ENCODE data around the gene ENKUR. TPM values are rescaled to one million over a fixed set of nuclear protein-coding genes. Genes with fewer than 3 reads are reported as not detected.
A peak's percentile ranks its signal among the peaks of the same experiment; 100 is the strongest.

ENKUR gene, protein sequence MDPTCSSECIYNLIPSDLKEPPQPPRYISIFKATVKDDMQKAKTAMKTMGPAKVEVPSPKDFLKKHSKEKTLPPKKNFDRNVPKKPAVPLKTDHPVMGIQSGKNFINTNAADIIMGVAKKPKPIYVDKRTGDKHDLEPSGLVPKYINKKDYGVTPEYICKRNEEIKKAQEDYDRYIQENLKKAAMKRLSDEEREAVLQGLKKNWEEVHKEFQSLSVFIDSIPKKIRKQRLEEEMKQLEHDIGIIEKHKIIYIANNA
- total RNA-seq, result 0.04 TPM
- under 1 TPM; 0.20 to 0.51 (median 0.36) TPM for polyA plus RNA-seq (ENCODE audit: insufficient read depth in 1 of 8, insufficient read length in 8 of 8, low replicate concordance in 1 of 8)
- long read RNA-seq, donor 1, result 0 reads
- long read RNA-seq, donor 2, result 0 reads
- long read RNA-seq, donor 3, partial matches to known transcripts, result 14 of 14 reads
- long read RNA-seq, donor 3, other reads (novel, unspliced or antisense), result 0 of 14 reads
- long read RNA-seq, donor 4, result 0 reads
- long read RNA-seq, donor 5, result 0 reads
- long read RNA-seq, donor 6, result 0 reads
- long read RNA-seq, donor 7, result 0 reads
- long read RNA-seq, donor 8, result 0 reads
- long read RNA-seq, donor 9, result 0 reads
- long read RNA-seq, donor 10, result 0 reads
- long read RNA-seq, donor 11, result 0 reads

- Histone ChIP-seq H3K36me3 (ENCODE audit: control insufficient read depth, insufficient read depth, low read length) (no peaks in the 10 kb centered on the region), H3K27ac (ENCODE audit: low read length) (peak within 1 kb of the TSS; percentile 99), H3K4me3 (ENCODE audit: low read length) (peak within 1 kb of the TSS; percentile 80), H3K9me3 (replicated peaks; ENCODE audit: control insufficient read depth, low read depth, low read length) (no peaks in the 10 kb centered on the region), H3K27me3 (ENCODE audit: control insufficient read depth, insufficient read depth, low read length) (no peaks in the 10 kb centered on the region), H3K4me1 (ENCODE audit: control insufficient read depth, insufficient read depth, low read length) (peaks cover 5% of the 10 kb centered on the region)
- 0% methylated on average over 12 of the region's 16 CpGs for WGBS (ENCODE audit: insufficient coverage)
- DNase-seq, result peak; percentile 96
Measured at GRCh38 chr10:25015828-25016375, at the start of gene ENKUR. Gene ENKUR (minus strand): TSS chr10:25016158. CDS start chr10:25015936, 222 bp downstream.

DNA sequence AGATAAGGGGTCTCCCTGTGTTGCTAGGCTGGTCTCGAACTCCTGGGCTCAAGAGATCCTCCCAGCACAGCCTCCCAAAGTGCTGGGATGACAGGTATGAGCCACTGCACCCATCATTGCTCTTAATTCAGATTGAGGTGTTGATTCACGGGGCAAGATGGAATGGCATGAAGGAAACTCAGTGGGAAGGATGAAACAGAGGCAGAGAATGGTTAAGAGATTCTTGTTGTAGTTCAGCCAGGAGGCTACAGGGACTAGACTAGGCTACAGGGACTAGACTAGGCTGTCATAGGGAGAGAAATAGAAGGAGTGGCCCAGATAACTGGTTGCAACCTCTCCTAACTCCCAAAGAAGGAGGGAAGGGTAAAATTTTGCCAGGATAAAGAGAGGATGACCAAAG lies 48.4 kb upstream of the ENKUR start:
- Histone ChIP-seq H3K36me3 (ENCODE audit: control insufficient read depth, insufficient read depth, low read length) (no peaks in the 10 kb centered on the region), H3K4me3 (ENCODE audit: low read length) (no peak overlapping the region), H3K27ac (ENCODE audit: low read length) (no peak overlapping the region), H3K27me3 (ENCODE audit: control insufficient read depth, insufficient read depth, low read length) (no peaks in the 10 kb centered on the region), H3K9me3 (replicated peaks; ENCODE audit: control insufficient read depth, low read depth, low read length) (no peaks in the 10 kb centered on the region), H3K4me1 (ENCODE audit: control insufficient read depth, insufficient read depth, low read length) (no peaks in the 10 kb centered on the region)
- 100% methylated on average over 1 of the region's 2 CpGs for WGBS (ENCODE audit: insufficient coverage)
- no peak for DNase-seq

DNA sequence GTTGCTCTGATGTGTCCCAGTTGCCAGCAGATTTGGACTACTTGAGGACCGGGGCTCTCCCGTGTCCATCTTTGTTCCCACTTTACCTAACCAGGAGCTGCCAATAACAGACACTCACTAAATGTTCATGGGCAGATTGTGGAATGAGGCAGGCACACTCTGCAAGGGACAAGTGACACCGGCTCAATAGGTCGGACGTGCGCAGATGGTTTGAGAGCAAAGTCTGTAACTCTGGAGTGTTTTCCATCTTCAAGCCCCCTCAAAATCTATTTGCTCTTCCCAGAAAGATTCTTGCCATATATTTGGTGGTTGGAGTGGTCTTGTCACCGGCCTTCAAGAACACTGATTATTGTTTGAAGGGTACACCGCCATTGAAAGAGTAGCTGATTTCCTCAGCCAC lies 47.7 kb upstream of the ENKUR start:
- Histone ChIP-seq H3K9me3 (replicated peaks; ENCODE audit: control insufficient read depth, low read depth, low read length) (no peaks in the 10 kb centered on the region), H3K27me3 (ENCODE audit: control insufficient read depth, insufficient read depth, low read length) (no peaks in the 10 kb centered on the region), H3K4me1 (ENCODE audit: control insufficient read depth, insufficient read depth, low read length) (no peaks in the 10 kb centered on the region), H3K4me3 (ENCODE audit: low read length) (no peak overlapping the region), H3K36me3 (ENCODE audit: control insufficient read depth, insufficient read depth, low read length) (no peaks in the 10 kb centered on the region), H3K27ac (ENCODE audit: low read length) (no peak overlapping the region)
- WGBS (ENCODE audit: insufficient coverage), result 93% methylated on average over 3 of the region's 8 CpGs
- no peak for DNase-seq

GRCh38 chr10:25063157-25063556 lies 47.2 kb upstream of the ENKUR start:
- no peak overlapping the region for H3K27ac ChIP-seq (ENCODE audit: low read length)
- DNase-seq, result no peak
- H3K4me3 ChIP-seq (ENCODE audit: low read length), result no peak overlapping the region
- no peaks in the 10 kb centered on the region for H3K27me3 ChIP-seq (ENCODE audit: control insufficient read depth, insufficient read depth, low read length)
- no peaks in the 10 kb centered on the region for H3K9me3 ChIP-seq (replicated peaks; ENCODE audit: control insufficient read depth, low read depth, low read length)
- no peaks in the 10 kb centered on the region for H3K4me1 ChIP-seq (ENCODE audit: control insufficient read depth, insufficient read depth, low read length)
- no CpG with 5 or more reads among the region's 1 CpG for WGBS (ENCODE audit: insufficient coverage)
- no peaks in the 10 kb centered on the region for H3K36me3 ChIP-seq (ENCODE audit: control insufficient read depth, insufficient read depth, low read length)

DNA sequence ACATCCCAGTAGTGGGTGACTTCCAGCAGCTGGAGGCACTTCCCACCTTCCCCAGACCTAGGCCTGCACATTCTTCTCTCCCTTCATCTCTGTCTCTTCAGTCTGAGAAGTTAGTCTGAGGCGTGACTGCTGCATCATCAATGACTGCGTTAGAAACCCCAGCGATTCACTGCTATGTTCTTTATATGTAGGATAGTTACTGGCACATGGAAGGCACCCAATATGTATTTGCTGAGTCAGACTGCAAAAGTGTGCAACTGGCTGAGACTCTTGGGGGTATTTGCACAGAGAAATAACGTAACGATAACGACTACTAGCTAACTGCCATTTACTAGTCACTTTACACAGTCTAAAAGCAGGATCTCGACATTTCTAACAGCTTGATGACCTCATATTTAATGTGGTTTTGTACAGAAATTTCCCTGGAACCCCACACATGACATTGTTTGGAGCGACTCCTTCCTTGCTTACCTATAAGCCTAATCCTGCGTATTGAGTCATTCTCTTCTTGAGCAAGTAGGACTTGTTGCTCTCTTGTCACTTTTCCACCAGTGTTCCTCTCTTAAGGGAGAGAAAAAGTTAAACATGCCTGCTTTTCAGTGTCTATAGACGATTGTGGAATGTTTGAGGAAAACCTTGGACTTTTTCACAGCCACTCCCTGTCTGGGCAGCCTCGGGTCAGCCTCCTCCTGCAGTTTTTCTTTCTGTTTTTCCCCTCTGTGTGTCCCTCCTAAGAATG lies 45.9 kb upstream of the ENKUR start:
- H3K36me3 ChIP-seq (ENCODE audit: control insufficient read depth, insufficient read depth, low read length), result no peaks in the 10 kb centered on the region
- no peak overlapping the region for H3K4me3 ChIP-seq (ENCODE audit: low read length)
- no peaks in the 10 kb centered on the region for H3K9me3 ChIP-seq (replicated peaks; ENCODE audit: control insufficient read depth, low read depth, low read length)
- H3K4me1 ChIP-seq (ENCODE audit: control insufficient read depth, insufficient read depth, low read length), result no peaks in the 10 kb centered on the region
- 57% methylated on average over 3 of the region's 11 CpGs for WGBS (ENCODE audit: insufficient coverage)
- DNase-seq, result no peak
- H3K27me3 ChIP-seq (ENCODE audit: control insufficient read depth, insufficient read depth, low read length), result no peaks in the 10 kb centered on the region
- no peak overlapping the region for H3K27ac ChIP-seq (ENCODE audit: low read length)

- no peak for DNase-seq
- H3K9me3 ChIP-seq (replicated peaks; ENCODE audit: control insufficient read depth, low read depth, low read length), result no peaks in the 10 kb centered on the region
Measured at GRCh38 chr10:25061125-25061524, 45.2 kb upstream of the ENKUR start.

GRCh38 chr10:25059990-25060389 lies 44.0 kb upstream of the ENKUR start:
- Histone ChIP-seq H3K27me3 (ENCODE audit: control insufficient read depth, insufficient read depth, low read length) (no peaks in the 10 kb centered on the region), H3K4me1 (ENCODE audit: control insufficient read depth, insufficient read depth, low read length) (no peaks in the 10 kb centered on the region), H3K27ac (ENCODE audit: low read length) (no peak overlapping the region), H3K4me3 (ENCODE audit: low read length) (no peak overlapping the region), H3K36me3 (ENCODE audit: control insufficient read depth, insufficient read depth, low read length) (no peaks in the 10 kb centered on the region), H3K9me3 (replicated peaks; ENCODE audit: control insufficient read depth, low read depth, low read length) (no peaks in the 10 kb centered on the region)
- WGBS (ENCODE audit: insufficient coverage), result 65% methylated on average over 6 of the region's 7 CpGs
- DNase-seq, result no peak

More at GRCh38 chr10:25061125-25061524, 45.2 kb upstream of the ENKUR start:
- Histone ChIP-seq H3K27me3 (ENCODE audit: control insufficient read depth, insufficient read depth, low read length) (no peaks in the 10 kb centered on the region), H3K4me3 (ENCODE audit: low read length) (no peak overlapping the region), H3K36me3 (ENCODE audit: control insufficient read depth, insufficient read depth, low read length) (no peaks in the 10 kb centered on the region), H3K4me1 (ENCODE audit: control insufficient read depth, insufficient read depth, low read length) (no peaks in the 10 kb centered on the region), H3K27ac (ENCODE audit: low read length) (no peak overlapping the region)
- WGBS (ENCODE audit: insufficient coverage), result 92% methylated on average over 6 of the region's 7 CpGs

DNA sequence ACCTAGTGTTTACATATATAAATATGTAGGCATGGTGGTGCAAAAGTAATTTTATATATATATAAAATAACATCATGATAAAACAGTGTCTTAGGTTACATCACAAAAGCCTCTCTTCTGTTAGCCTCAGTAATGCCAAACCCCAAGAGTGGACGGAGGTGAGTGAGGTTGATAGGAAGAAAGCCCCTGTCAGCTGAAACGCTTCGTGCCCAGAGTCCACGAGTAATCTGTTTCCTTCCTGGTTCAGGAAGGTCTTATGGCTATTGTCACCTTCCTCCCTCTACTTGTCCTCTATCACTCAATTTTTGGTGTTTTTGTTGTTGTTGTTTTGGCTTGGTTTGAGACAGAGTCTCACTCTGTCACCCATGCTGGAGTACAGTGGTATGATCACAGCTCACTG lies 41.9 kb upstream of the ENKUR start:
- no CpG with 5 or more reads among the region's 4 CpGs for WGBS (ENCODE audit: insufficient coverage)
- H3K4me1 ChIP-seq (ENCODE audit: control insufficient read depth, insufficient read depth, low read length), result no peaks in the 10 kb centered on the region
- H3K27me3 ChIP-seq (ENCODE audit: control insufficient read depth, insufficient read depth, low read length), result no peaks in the 10 kb centered on the region
- no peaks in the 10 kb centered on the region for H3K36me3 ChIP-seq (ENCODE audit: control insufficient read depth, insufficient read depth, low read length)
- DNase-seq, result no peak
- no peaks in the 10 kb centered on the region for H3K9me3 ChIP-seq (replicated peaks; ENCODE audit: control insufficient read depth, low read depth, low read length)
- no peak overlapping the region for H3K4me3 ChIP-seq (ENCODE audit: low read length)
- H3K27ac ChIP-seq (ENCODE audit: low read length), result no peak overlapping the region

DNA sequence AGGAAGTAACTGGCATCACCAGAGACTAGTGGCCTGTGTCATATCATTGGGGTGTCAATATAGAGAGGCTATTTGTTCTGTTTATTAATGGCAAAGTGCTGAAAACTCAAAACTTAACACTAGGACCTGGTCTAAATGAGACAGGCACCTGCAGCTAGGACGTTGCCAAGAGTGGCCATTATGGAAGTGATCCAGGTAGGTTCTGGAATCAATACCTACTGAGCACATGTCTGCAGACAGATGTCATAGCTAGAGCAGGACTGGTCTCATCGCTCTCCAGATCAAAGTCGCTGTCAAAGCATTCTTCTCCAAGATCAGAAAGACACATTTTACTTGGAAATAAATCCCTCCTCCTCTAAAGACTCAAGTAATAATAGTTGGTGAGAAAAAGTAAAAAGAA lies 40.8 kb upstream of the ENKUR start:
- no peaks in the 10 kb centered on the region for H3K27me3 ChIP-seq (ENCODE audit: control insufficient read depth, insufficient read depth, low read length)
- no peak for DNase-seq
- H3K9me3 ChIP-seq (replicated peaks; ENCODE audit: control insufficient read depth, low read depth, low read length), result no peaks in the 10 kb centered on the region
- H3K4me3 ChIP-seq (ENCODE audit: low read length), result no peak overlapping the region
- no peaks in the 10 kb centered on the region for H3K4me1 ChIP-seq (ENCODE audit: control insufficient read depth, insufficient read depth, low read length)
- no CpG with 5 or more reads among the region's 3 CpGs for WGBS (ENCODE audit: insufficient coverage)
- no peak overlapping the region for H3K27ac ChIP-seq (ENCODE audit: low read length)
- no peaks in the 10 kb centered on the region for H3K36me3 ChIP-seq (ENCODE audit: control insufficient read depth, insufficient read depth, low read length)

GRCh38 chr10:25052012-25052411 lies 36.1 kb upstream of the ENKUR start:
- H3K4me1 ChIP-seq (ENCODE audit: control insufficient read depth, insufficient read depth, low read length), result no peaks in the 10 kb centered on the region
- H3K27me3 ChIP-seq (ENCODE audit: control insufficient read depth, insufficient read depth, low read length), result no peaks in the 10 kb centered on the region
- H3K9me3 ChIP-seq (replicated peaks; ENCODE audit: control insufficient read depth, low read depth, low read length), result no peaks in the 10 kb centered on the region
- DNase-seq, result no peak
- no peaks in the 10 kb centered on the region for H3K36me3 ChIP-seq (ENCODE audit: control insufficient read depth, insufficient read depth, low read length)
- no CpG with 5 or more reads among the region's 1 CpG for WGBS (ENCODE audit: insufficient coverage)
- H3K27ac ChIP-seq (ENCODE audit: low read length), result no peak overlapping the region
- no peak overlapping the region for H3K4me3 ChIP-seq (ENCODE audit: low read length)
